GM19395 (cell line): Measurements from ENCODE around the gene SPIRE2.
"Not testable (repeated sequence)": the region's sequence is repeated elsewhere in the genome, so short reads cannot be mapped to it uniquely, and the experiment has no call there.

Source experiments
- ATAC-seq: cut with Tn5 transposase; IDR thresholded peaks from one replicate; pipeline ENCODE4 v1.9.1; 2021; ENCODE audit warnings: mild to moderate bottlenecking, moderate library complexity; ENCODE audit not compliant: unreplicated experiment

Gene SPIRE2

GRCh38 chr16:89834813-89835363 lies 6.6 kb downstream of the SPIRE2 start:
- not testable (repeated sequence) for ATAC-seq

- not testable (repeated sequence) for ATAC-seq
These were observed 8.2 kb downstream of the SPIRE2 start for GRCh38 chr16:89836484-89836883.

GRCh38 chr16:89837014-89837546 lies 8.8 kb downstream of the SPIRE2 start:
- ATAC-seq, result no peak

- no peak for ATAC-seq
These were observed 13.0 kb downstream of the SPIRE2 start for GRCh38 chr16:89841275-89841674.

GRCh38 chr16:89842471-89843408 lies 14.5 kb downstream of the SPIRE2 start:
- no peak for ATAC-seq

- ATAC-seq, result no peak
These were observed 15.4 kb downstream of the SPIRE2 start for GRCh38 chr16:89843409-89844350.

GRCh38 chr16:89844739-89845339 lies 16.6 kb downstream of the SPIRE2 start:
- ATAC-seq, result no peak

- no peak for ATAC-seq
These were observed 17.1 kb downstream of the SPIRE2 start for GRCh38 chr16:89845417-89845816.

GRCh38 chr16:89847051-89847939 lies 19.0 kb downstream of the SPIRE2 start:
- ATAC-seq, result no peak

GRCh38 chr16:89847940-89848297 lies 19.6 kb downstream of the SPIRE2 start:
- ATAC-seq, result no peak

- ATAC-seq, result no peak
These were observed 20.7 kb downstream of the SPIRE2 start for GRCh38 chr16:89848974-89849373.

GRCh38 chr16:89853306-89853993 lies 25.2 kb downstream of the SPIRE2 start:
- ATAC-seq, result no peak

GRCh38 chr16:89855301-89855945 lies 27.1 kb downstream of the SPIRE2 start:
- ATAC-seq, result no peak

- no peak for ATAC-seq
These were observed 27.7 kb downstream of the SPIRE2 start for GRCh38 chr16:89855986-89856385.

GRCh38 chr16:89858973-89859614 lies 30.8 kb downstream of the SPIRE2 start:
- no peak for ATAC-seq

GRCh38 chr16:89859615-89860007 lies 31.3 kb downstream of the SPIRE2 start:
- no peak for ATAC-seq

GRCh38 chr16:89860747-89861304 lies 32.6 kb downstream of the SPIRE2 start:
- no peak for ATAC-seq

GRCh38 chr16:89861648-89862047 lies 33.4 kb downstream of the SPIRE2 start:
- no peak for ATAC-seq
